Neural progenitor cell (in vitro differentiated cells): Measurements from ENCODE around the gene DIAPH3. TPM values are rescaled to one million over a fixed set of nuclear protein-coding genes. Genes with fewer than 3 reads are reported as not detected.

Experiments
- DNase-seq: peaks from one replicate; pipeline ENCODE4 v3.0.0-alpha.2; 2016; ENCODE audit warnings: low spot score
- H2AFZ ChIP-seq: fragments of 200-600 bp; sonication (generic); replicated peaks from 2 replicates; pipeline ENCODE4 v1.6.1; 2016; ENCODE audit warnings: antibody characterized with exemption
- H3F3A ChIP-seq: fragments of 200-600 bp; sonication (generic); 2 replicates; pipeline ENCODE4 v1.6.1; 2016; ENCODE audit warnings: antibody characterized with exemption, low read depth
- H3K27ac ChIP-seq: fragments of 200-600 bp; sonication (generic); 2 replicates; pipeline ENCODE4 v1.5.1; 2016; ENCODE audit warnings: mild to moderate bottlenecking
- H3K27me3 ChIP-seq: fragments of 200-600 bp; sonication (generic); 2 replicates; pipeline ENCODE4 v1.6.1; 2016; ENCODE audit warnings: mild to moderate bottlenecking, moderate library complexity
- H3K36me3 ChIP-seq: fragments of 200-600 bp; sonication (generic); 2 replicates; pipeline ENCODE4 v1.5.1; 2016
- H3K4me1 ChIP-seq: fragments of 200-600 bp; sonication (generic); 2 replicates; pipeline ENCODE4 v1.6.1; 2016; ENCODE audit warnings: mixed run types
- H3K4me2 ChIP-seq: fragments of 200-600 bp; sonication (generic); 2 replicates; pipeline ENCODE4 v1.6.1; 2016
- H3K4me3 ChIP-seq: fragments of 200-600 bp; sonication (generic); 2 replicates; pipeline ENCODE4 v1.5.1; 2016
- H3K79me2 ChIP-seq: fragments of 200-600 bp; sonication (generic); 2 replicates; pipeline ENCODE4 v1.6.1; 2016; ENCODE audit warnings: low read depth
- H3K9ac ChIP-seq: fragments of 200-600 bp; sonication (generic); 2 replicates; pipeline ENCODE4 v1.6.1; 2016
- H3K9me3 ChIP-seq: fragments of 200-600 bp; sonication (generic); 2 replicates; pipeline ENCODE4 v1.5.1; 2016; ENCODE audit warnings: low read depth
- H4K20me1 ChIP-seq: fragments of 200-600 bp; sonication (generic); 2 replicates; pipeline ENCODE4 v1.6.1; 2016; ENCODE audit warnings: low read depth
- H3K27ac Mint-ChIP-seq: 3 replicates; pipeline ENCODE4 v1.8.0; 2021; ENCODE audit warnings: mixed read lengths
- H3K27me3 Mint-ChIP-seq: 2 replicates; pipeline ENCODE4 v1.8.0; 2022; ENCODE audit warnings: low read depth, mild to moderate bottlenecking, inconsistent platforms, moderate library complexity, mixed read lengths; ENCODE audit not compliant: insufficient read depth
- H3K36me3 Mint-ChIP-seq: 3 replicates; pipeline ENCODE4 v1.8.0; 2021; ENCODE audit warnings: mixed read lengths
- H3K4me1 Mint-ChIP-seq: 3 replicates; pipeline ENCODE4 v1.8.0; 2021; ENCODE audit warnings: mixed read lengths
- H3K4me3 Mint-ChIP-seq: 3 replicates; pipeline ENCODE4 v1.8.0; 2021; ENCODE audit warnings: mild to moderate bottlenecking, moderate library complexity, mixed read lengths
- H3K9me3 Mint-ChIP-seq: 3 replicates; pipeline ENCODE4 v1.8.0; 2020; ENCODE audit warnings: mixed read lengths
- CTCF ChIP-seq: fragments of 200-600 bp; sonication (generic); IDR thresholded peaks from 2 replicates; pipeline ENCODE4 v1.5.1; 2017; ENCODE audit warnings: antibody characterized with exemption, mild to moderate bottlenecking
- EZH2 ChIP-seq: fragments of 200-600 bp; sonication (generic); IDR thresholded peaks from 2 replicates; pipeline ENCODE4 v1.6.1; 2017; ENCODE audit warnings: antibody characterized with exemption, mild to moderate bottlenecking, moderate library complexity
- EZH2phosphoT487 ChIP-seq: fragments of 200-600 bp; sonication (generic); IDR thresholded peaks from 2 replicates; pipeline ENCODE4 v1.6.1; 2017; ENCODE audit warnings: antibody characterized with exemption
- total RNA-seq: library from RNA; depleted of rRNA; stranded (reverse); fragments of >200 nt; gene quantifications from 2 replicates; pipeline ENCODE4 v1.2.3, GENCODE V29; 2015; ENCODE audit warnings: low replicate concordance

Gene DIAPH3
- total RNA-seq, 1 donor from 2014 or later, result 51.5 TPM

- Histone ChIP-seq H3K4me1 (no peaks in the 10 kb centered on the region), H3K27me3 (no peaks in the 10 kb centered on the region), H3K4me3 (no peak overlapping the region), H3K36me3 (no peaks in the 10 kb centered on the region), H3K27ac (no peak overlapping the region), H3K9me3 (no peaks in the 10 kb centered on the region), H2AFZ (no peak overlapping the region), H4K20me1 (no peaks in the 10 kb centered on the region), H3K9ac (no peak overlapping the region), H3K79me2 (no peaks in the 10 kb centered on the region), H3F3A (no peaks in the 10 kb centered on the region), H3K4me2 (no peak overlapping the region)
- Mint-ChIP-seq H3K27ac (no peak overlapping the region), H3K36me3 (no peaks in the 10 kb centered on the region), H3K4me3 (no peak overlapping the region), H3K4me1 (peaks cover 2% of the 10 kb centered on the region), H3K9me3 (no peaks in the 10 kb centered on the region), H3K27me3 (no peaks in the 10 kb centered on the region)
- DNase-seq, result no peak
- TF ChIP-seq CTCF (no peak), EZH2 (no peak), EZH2phosphoT487 (no peak)
Measured at GRCh38 chr13:59780058-59780457, 383.7 kb downstream of the DIAPH3 start.

GRCh38 chr13:59776924-59777690, 386.6 kb downstream of the DIAPH3 start:
- Mint-ChIP-seq H3K9me3 (no peaks in the 10 kb centered on the region), H3K36me3 (no peaks in the 10 kb centered on the region), H3K27me3 (no peaks in the 10 kb centered on the region), H3K27ac (no peak overlapping the region), H3K4me3 (no peak overlapping the region), H3K4me1 (peaks cover 12% of the 10 kb centered on the region)
- no peak for DNase-seq
- no peak overlapping the region for H3K4me3 ChIP-seq
- H3F3A ChIP-seq, result no peaks in the 10 kb centered on the region
- no peak overlapping the region for H2AFZ ChIP-seq
- no peak overlapping the region for H3K9ac ChIP-seq
- H3K27me3 ChIP-seq, result no peaks in the 10 kb centered on the region
- H3K79me2 ChIP-seq, result no peaks in the 10 kb centered on the region
- no peaks in the 10 kb centered on the region for H3K36me3 ChIP-seq
- no peaks in the 10 kb centered on the region for H3K9me3 ChIP-seq
- TF ChIP-seq EZH2phosphoT487, result no peak
- no peak for TF ChIP-seq EZH2
- TF ChIP-seq CTCF, result no peak
- no peaks in the 10 kb centered on the region for H3K4me1 ChIP-seq
- H4K20me1 ChIP-seq, result no peaks in the 10 kb centered on the region
- no peak overlapping the region for H3K4me2 ChIP-seq
- H3K27ac ChIP-seq, result no peak overlapping the region

- Histone ChIP-seq H3K36me3 (no peaks in the 10 kb centered on the region), H3K27me3 (no peaks in the 10 kb centered on the region), H3K79me2 (no peaks in the 10 kb centered on the region), H4K20me1 (no peaks in the 10 kb centered on the region), H3K9ac (no peak overlapping the region), H3K4me1 (no peaks in the 10 kb centered on the region), H2AFZ (no peak overlapping the region), H3K27ac (no peak overlapping the region), H3K9me3 (no peaks in the 10 kb centered on the region), H3K4me3 (no peak overlapping the region), H3K4me2 (no peak overlapping the region), H3F3A (no peaks in the 10 kb centered on the region)
- Mint-ChIP-seq H3K4me1 (peaks cover 14% of the 10 kb centered on the region), H3K36me3 (no peaks in the 10 kb centered on the region), H3K27ac (peak overlapping the region; percentile 71), H3K4me3 (peak overlapping the region; percentile 4), H3K9me3 (no peaks in the 10 kb centered on the region), H3K27me3 (no peaks in the 10 kb centered on the region)
- peak; percentile 14 for DNase-seq
- TF ChIP-seq EZH2, result no peak
- no peak for TF ChIP-seq CTCF
- no peak for TF ChIP-seq EZH2phosphoT487
Measured at GRCh38 chr13:59774491-59774971, 389.2 kb downstream of the DIAPH3 start.
